IMR-90 (cell line): ENCODE data around the gene ZNRF3. TPM values are rescaled to one million over a fixed set of nuclear protein-coding genes. Genes with fewer than 3 reads are reported as not detected.

Experiments
- ATAC-seq: fragments of 200-7000 bp; cut with Tn5 transposase; 2 replicates; pipeline ENCODE4 v1.9.1; 2020; ENCODE audit warnings: low read depth, mild to moderate bottlenecking, moderate library complexity
- BruUV-seq: library from RNA; stranded (reverse); fragments of 400-500 nt; replicated peaks from 2 replicates; lab custom pipeline; 2021; lab: Mats Ljungman, UMichigan
- CTCF ChIA-PET: fragments of 300-600 bp; formaldehyde crosslinking; extraction: SDS; loops from one replicate; lab custom pipeline; 2021; ENCODE audit warnings: antibody characterized with exemption; lab: Yijun Ruan, JAX
- POLR2A ChIA-PET: fragments of 300-600 bp; sonication (Branson Sonifier 250); formaldehyde crosslinking; loops from one replicate; lab custom pipeline; 2022; ENCODE audit warnings: antibody characterized with exemption; ENCODE audit not compliant: unreplicated experiment; lab: Charles Lee
- DNase-seq: peaks from one replicate; pipeline ENCODE4 v3.0.0; 2013
- H2AFZ ChIP-seq: replicated peaks from 2 replicates; pipeline ENCODE3; 2013; ENCODE audit warnings: low read length, mild to moderate bottlenecking; ENCODE audit not compliant: poor library complexity
- H2AK5ac ChIP-seq: 2 replicates; pipeline ENCODE4 v1.6.1; 2013; ENCODE audit warnings: low read depth, low read length, inconsistent platforms
- H2AK9ac ChIP-seq: replicated peaks from 2 replicates; pipeline ENCODE3; 2013; ENCODE audit warnings: mild to moderate bottlenecking, low read depth, low read length, moderate library complexity; ENCODE audit not compliant: poor library complexity
- H2BK120ac ChIP-seq: 2 replicates; pipeline ENCODE4 v1.6.1; 2013; ENCODE audit warnings: low read depth, low read length, inconsistent platforms
- H2BK15ac ChIP-seq: 3 replicates; pipeline ENCODE4 v1.6.1; 2013; ENCODE audit warnings: low read depth, low read length, inconsistent platforms
- H2BK20ac ChIP-seq: 2 replicates; pipeline ENCODE4 v1.6.1; 2013; ENCODE audit warnings: low read depth, mild to moderate bottlenecking, inconsistent platforms, low read length, moderate library complexity
- H2BK5ac ChIP-seq: 2 replicates; pipeline ENCODE4 v1.6.1; 2013; ENCODE audit warnings: mild to moderate bottlenecking, low read depth, low read length, inconsistent platforms; ENCODE audit not compliant: poor library complexity, severe bottlenecking
- H3K14ac ChIP-seq: replicated peaks from 2 replicates; pipeline ENCODE4 v1.6.1; 2013; ENCODE audit warnings: low read depth, low read length, inconsistent platforms
- H3K18ac ChIP-seq: 2 replicates; pipeline ENCODE4 v1.6.1; 2013; ENCODE audit warnings: low read depth, low read length, control low read depth
- H3K23ac ChIP-seq: 2 replicates; pipeline ENCODE4 v1.6.1; 2013; ENCODE audit warnings: low read depth, low read length, inconsistent platforms
- H3K27ac ChIP-seq: 2 replicates; pipeline ENCODE4 v1.5.1; 2013; ENCODE audit warnings: mild to moderate bottlenecking, control low read depth, low read length; ENCODE audit not compliant: insufficient read depth
- H3K27me3 ChIP-seq: 2 replicates; pipeline ENCODE4 v1.6.1; 2013; ENCODE audit warnings: low read length; ENCODE audit not compliant: control insufficient read depth, insufficient read depth
- H3K36me3 ChIP-seq: 2 replicates; pipeline ENCODE4 v1.6.1; 2013; ENCODE audit warnings: low read length, mixed read lengths; ENCODE audit not compliant: control insufficient read depth, insufficient read depth
- H3K4ac ChIP-seq: 2 replicates; pipeline ENCODE4 v1.6.1; 2013; ENCODE audit warnings: low read depth, low read length, inconsistent platforms
- H3K4me1 ChIP-seq: 2 replicates; pipeline ENCODE4 v1.6.1; 2013; ENCODE audit warnings: low read length, mixed read lengths; ENCODE audit not compliant: control insufficient read depth, insufficient read depth
- H3K4me2 ChIP-seq: 2 replicates; pipeline ENCODE4 v1.6.1; 2013; ENCODE audit warnings: low read depth, mild to moderate bottlenecking, control low read depth, low read length, moderate library complexity
- H3K4me3 ChIP-seq: 2 replicates; pipeline ENCODE4 v1.5.1; 2013; ENCODE audit warnings: low read depth, mild to moderate bottlenecking, control low read depth, low read length, moderate library complexity; ENCODE audit not compliant: insufficient read depth
- H3K56ac ChIP-seq: 2 replicates; pipeline ENCODE4 v1.6.1; 2013; ENCODE audit warnings: low read length, inconsistent platforms; ENCODE audit not compliant: insufficient read depth; ENCODE audit errors: extremely low read depth
- H3K79me1 ChIP-seq, 2 experiments: 2 replicates each; pipeline ENCODE4 v1.6.1; 2013; ENCODE audit warnings: low read length in 2 of 2, inconsistent platforms in 1 of 2, low read depth in 1 of 2
- H3K9ac ChIP-seq: 2 replicates; pipeline ENCODE4 v1.6.1; 2013; ENCODE audit warnings: low read depth, low read length, control low read depth
- H3K9me1 ChIP-seq: 2 replicates; pipeline ENCODE4 v1.6.1; 2013; ENCODE audit warnings: low read length, inconsistent platforms; ENCODE audit not compliant: insufficient read depth
- H3K9me3 ChIP-seq: 2 replicates; pipeline ENCODE4 v1.6.1; 2013; ENCODE audit warnings: low read length; ENCODE audit not compliant: control insufficient read depth, insufficient read depth
- H4K20me1 ChIP-seq: 2 replicates; pipeline ENCODE4 v1.6.1; 2013; ENCODE audit warnings: low read length, inconsistent platforms; ENCODE audit not compliant: insufficient read depth
- H4K5ac ChIP-seq: 2 replicates; pipeline ENCODE4 v1.6.1; 2013; ENCODE audit warnings: mild to moderate bottlenecking, low read depth, low read length, control low read depth
- H4K8ac ChIP-seq, 2 experiments: 2 replicates each; pipeline ENCODE4 v1.6.1; 2013; ENCODE audit warnings: low read depth in 2 of 2, low read length in 2 of 2, control low read depth in 1 of 2, inconsistent platforms in 1 of 2
- H4K91ac ChIP-seq: 2 replicates; pipeline ENCODE4 v1.6.1; 2013; ENCODE audit warnings: low read depth, low read length, inconsistent platforms; ENCODE audit not compliant: insufficient read depth
- BHLHE40 ChIP-seq: fragments of 150-350 bp; IDR thresholded peaks from 2 replicates; pipeline ENCODE4 v1.6.1; 2016; ENCODE audit warnings: mild to moderate bottlenecking, low read depth, low read length
- CEBPB ChIP-seq: IDR thresholded peaks from 2 replicates; pipeline ENCODE4 v1.6.1; 2012; ENCODE audit warnings: low read depth, low read length, improper control_type of control experiment
- CHD1 ChIP-seq: IDR thresholded peaks from 2 replicates; pipeline ENCODE4 v1.6.1; 2012; ENCODE audit warnings: low read depth, low read length, improper control_type of control experiment
- CTCF ChIP-seq: conservative IDR thresholded peaks from 2 replicates; pipeline ENCODE4 v1.5.1; 2012; ENCODE audit warnings: mild to moderate bottlenecking, low read depth, low read length, improper control_type of control experiment
- ELK1 ChIP-seq: fragments of 150-350 bp; IDR thresholded peaks from 2 replicates; pipeline ENCODE4 v1.6.1; 2016; ENCODE audit warnings: low read depth, mild to moderate bottlenecking, low read length, moderate library complexity, borderline replicate concordance
- FOS ChIP-seq: fragments of 150-350 bp; IDR thresholded peaks from 2 replicates; pipeline ENCODE4 v1.6.1; 2016; ENCODE audit warnings: low read depth, low read length
- MAFK ChIP-seq: IDR thresholded peaks from 2 replicates; pipeline ENCODE4 v1.6.1; 2012; ENCODE audit warnings: low read depth, low read length, improper control_type of control experiment
- MAZ ChIP-seq: IDR thresholded peaks from 2 replicates; pipeline ENCODE4 v1.6.1; 2012; ENCODE audit warnings: low read depth, mild to moderate bottlenecking, low read length, improper control_type of control experiment, moderate library complexity, borderline replicate concordance
- MXI1 ChIP-seq: IDR thresholded peaks from 2 replicates; pipeline ENCODE4 v1.6.1; 2012; ENCODE audit warnings: low read depth, mild to moderate bottlenecking, low read length, moderate library complexity, borderline replicate concordance
- NFE2L2 ChIP-seq: fragments of 150-350 bp; IDR thresholded peaks from 2 replicates; pipeline ENCODE4 v1.6.1; 2016; ENCODE audit warnings: low read depth, mild to moderate bottlenecking, low read length
- POLR2A ChIP-seq: IDR thresholded peaks from 2 replicates; pipeline ENCODE4 v1.6.1; 2012; ENCODE audit warnings: mild to moderate bottlenecking, low read depth, low read length
- RAD21 ChIP-seq: IDR thresholded peaks from 2 replicates; pipeline ENCODE4 v1.6.1; 2012; ENCODE audit warnings: low read length, improper control_type of control experiment
- RCOR1 ChIP-seq: IDR thresholded peaks from 2 replicates; pipeline ENCODE4 v1.6.1; 2012; ENCODE audit warnings: mild to moderate bottlenecking, low read length, improper control_type of control experiment; ENCODE audit not compliant: insufficient replicate concordance
- RFX5 ChIP-seq: IDR thresholded peaks from 2 replicates; pipeline ENCODE4 v1.8.0; 2012; ENCODE audit warnings: low read depth, mild to moderate bottlenecking, low read length, moderate library complexity
- SMC3 ChIP-seq: fragments of 150-350 bp; IDR thresholded peaks from 2 replicates; pipeline ENCODE4 v1.6.1; 2016; ENCODE audit warnings: low read depth, mild to moderate bottlenecking, antibody characterized with exemption, low read length, moderate library complexity
- USF2 ChIP-seq: fragments of 150-350 bp; IDR thresholded peaks from 2 replicates; pipeline ENCODE4 v1.6.1; 2017; ENCODE audit warnings: mild to moderate bottlenecking, antibody characterized with exemption, low read length, low read depth
- WGBS, 2 experiments: methylation state at CpG; one replicate each; pipeline versions ENCODE4 v1.1.5 to v1.1.7; 2013; ENCODE audit warnings: missing lambda C conversion rate in 2 of 2; ENCODE audit not compliant: insufficient read length in 1 of 2; ENCODE audit errors: extremely low coverage in 2 of 2; 5-methylcytosine and 5-hydroxymethylcytosine counted together
- dilution Hi-C: fragments of 300-500 bp; cut with HindIII; formaldehyde crosslinking; loops from one replicate; pipeline ENCODE4 v1.14.3; 2018; ENCODE audit warnings: low sequenced_read_pairs; ENCODE audit not compliant: unreplicated experiment
- in situ Hi-C: fragments of 300-500 bp; cut with MboI; formaldehyde crosslinking; loops from 3 replicates; pipeline ENCODE4 v1.14.3; 2019; ENCODE audit warnings: low sequenced_read_pairs, inconsistent platforms, mixed read lengths
- intact Hi-C: fragments of 100-400 bp; cut with micrococcal nuclease; formaldehyde crosslinking; loops from 2 replicates; pipeline ENCODE4 v1.10.0; 2022
- polyA plus RNA-seq, 3 experiments: library from polyadenylated mRNA; depleted of rRNA; stranded (reverse); fragments of >200 nt; gene quantifications; 2 replicates each; pipeline ENCODE4 v1.2.3, GENCODE V29; 2012; ENCODE audit warnings: low replicate concordance in 1 of 3
- total RNA-seq: library from RNA; depleted of rRNA; stranded (reverse); fragments of >200 nt; gene quantifications from 2 replicates; pipeline ENCODE4 v1.2.3, GENCODE V29; 2012

The ZNRF3 gene
- total and polyA plus RNA-seq, 2 of the 4 experiments (the other 2 are of a cell fraction), result 1.4 to 2.4 TPM

GRCh38 chr22:28894334-28894733, 11.0 kb downstream of the ZNRF3 start:
- BruUV-seq, result no TSS peak
- Histone ChIP-seq H4K8ac (no peak overlapping the region), H3K4me3 (no peak overlapping the region), H2AK9ac (no peak overlapping the region), H2BK15ac (no peak overlapping the region), H3K9me3 (no peaks in the 10 kb centered on the region), H3K79me1 (peaks cover 9 to 38% of the 10 kb centered on the region in 2 experiments), H2BK5ac (no peak overlapping the region), H2BK120ac (no peak overlapping the region), H4K20me1 (peaks cover 7% of the 10 kb centered on the region), H4K5ac (no peak overlapping the region), H2AK5ac (no peak overlapping the region), H4K91ac (no peak overlapping the region), H3K23ac (no peak overlapping the region), H3K27me3 (no peaks in the 10 kb centered on the region), H2AFZ (no peak overlapping the region), H3K4me1 (peaks cover 4% of the 10 kb centered on the region), H2BK20ac (no peak overlapping the region), H3K4me2 (no peak overlapping the region), H3K27ac (no peak overlapping the region), H3K18ac (no peak overlapping the region), H3K9ac (no peak overlapping the region), H3K4ac (no peak overlapping the region), H3K9me1 (peaks cover 2% of the 10 kb centered on the region; the same call in 1 of the 2 replicates), H3K56ac (no peak overlapping the region), H3K14ac (no peak overlapping the region), H3K36me3 (no peaks in the 10 kb centered on the region)
- intact Hi-C loops (no loop called here), dilution Hi-C loops (no loop called here), in situ Hi-C loops (no loop called here)
- TF ChIP-seq NFE2L2, result no peak
- no peak for TF ChIP-seq MXI1
- TF ChIP-seq RFX5, result no peak
- no peak for TF ChIP-seq CEBPB
- TF ChIP-seq CTCF, result no peak
- no peak for TF ChIP-seq CHD1
- TF ChIP-seq RCOR1, result no peak
- TF ChIP-seq FOS, result no peak
- no peak for TF ChIP-seq BHLHE40
- TF ChIP-seq RAD21, result no peak
- no peak for TF ChIP-seq MAFK
- no peak for TF ChIP-seq ELK1
- no peak for TF ChIP-seq POLR2A
- TF ChIP-seq SMC3, result no peak
- no peak for TF ChIP-seq MAZ
- no peak for TF ChIP-seq USF2
- CTCF ChIA-PET, result no interaction called here
- WGBS, 2 experiments, result 88% methylated on average over 5 of the region's 8 CpGs; no CpG with 5 or more reads in 1 of the 2 experiments
- ATAC-seq, result no peak
- no peak for DNase-seq
- POLR2A ChIA-PET, result no interaction called here
